GM10266 (cell line): Measurements from ENCODE around the gene COL15A1.
"Not testable (repeated sequence)": the region's sequence is repeated elsewhere in the genome, so short reads cannot be mapped to it uniquely, and the experiment has no call there.

Source experiments
- DNase-seq: peaks from one replicate; pipeline ENCODE4 v3.0.0; 2012; ENCODE audit errors: extremely low spot score
- TF ChIP-seq, protein P1 (sequence below): IDR thresholded peaks from 2 replicates; pipeline ENCODE4 v1.5.1; 2012; ENCODE audit warnings: mild to moderate bottlenecking, low read depth; ENCODE audit not compliant: control insufficient read depth, insufficient read depth; ENCODE audit errors: missing control alignments

COL15A1 gene

DNA sequence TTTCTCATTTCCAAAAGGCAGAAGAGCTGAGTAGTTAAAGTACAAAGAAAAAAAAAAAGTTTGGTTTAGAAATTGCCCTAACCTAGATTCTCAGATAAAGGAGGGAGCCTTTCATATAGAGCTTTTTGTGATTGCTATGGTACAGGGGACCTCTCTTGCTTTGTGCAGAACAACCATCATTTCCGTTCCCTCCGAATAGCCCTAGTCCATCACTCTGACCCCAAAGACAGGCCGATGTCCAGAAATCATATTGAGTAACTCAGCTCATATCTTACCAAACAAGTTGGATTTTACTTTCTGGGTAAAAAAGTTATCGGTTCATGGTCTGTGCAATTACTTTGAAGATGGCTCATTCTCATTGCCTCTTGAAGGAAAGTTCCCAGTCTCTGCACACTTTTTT lies 36.7 kb upstream of the COL15A1 start:
- no peak for DNase-seq
- TF ChIP-seq, protein P1, sequence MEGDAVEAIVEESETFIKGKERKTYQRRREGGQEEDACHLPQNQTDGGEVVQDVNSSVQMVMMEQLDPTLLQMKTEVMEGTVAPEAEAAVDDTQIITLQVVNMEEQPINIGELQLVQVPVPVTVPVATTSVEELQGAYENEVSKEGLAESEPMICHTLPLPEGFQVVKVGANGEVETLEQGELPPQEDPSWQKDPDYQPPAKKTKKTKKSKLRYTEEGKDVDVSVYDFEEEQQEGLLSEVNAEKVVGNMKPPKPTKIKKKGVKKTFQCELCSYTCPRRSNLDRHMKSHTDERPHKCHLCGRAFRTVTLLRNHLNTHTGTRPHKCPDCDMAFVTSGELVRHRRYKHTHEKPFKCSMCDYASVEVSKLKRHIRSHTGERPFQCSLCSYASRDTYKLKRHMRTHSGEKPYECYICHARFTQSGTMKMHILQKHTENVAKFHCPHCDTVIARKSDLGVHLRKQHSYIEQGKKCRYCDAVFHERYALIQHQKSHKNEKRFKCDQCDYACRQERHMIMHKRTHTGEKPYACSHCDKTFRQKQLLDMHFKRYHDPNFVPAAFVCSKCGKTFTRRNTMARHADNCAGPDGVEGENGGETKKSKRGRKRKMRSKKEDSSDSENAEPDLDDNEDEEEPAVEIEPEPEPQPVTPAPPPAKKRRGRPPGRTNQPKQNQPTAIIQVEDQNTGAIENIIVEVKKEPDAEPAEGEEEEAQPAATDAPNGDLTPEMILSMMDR, result no peak

DNA sequence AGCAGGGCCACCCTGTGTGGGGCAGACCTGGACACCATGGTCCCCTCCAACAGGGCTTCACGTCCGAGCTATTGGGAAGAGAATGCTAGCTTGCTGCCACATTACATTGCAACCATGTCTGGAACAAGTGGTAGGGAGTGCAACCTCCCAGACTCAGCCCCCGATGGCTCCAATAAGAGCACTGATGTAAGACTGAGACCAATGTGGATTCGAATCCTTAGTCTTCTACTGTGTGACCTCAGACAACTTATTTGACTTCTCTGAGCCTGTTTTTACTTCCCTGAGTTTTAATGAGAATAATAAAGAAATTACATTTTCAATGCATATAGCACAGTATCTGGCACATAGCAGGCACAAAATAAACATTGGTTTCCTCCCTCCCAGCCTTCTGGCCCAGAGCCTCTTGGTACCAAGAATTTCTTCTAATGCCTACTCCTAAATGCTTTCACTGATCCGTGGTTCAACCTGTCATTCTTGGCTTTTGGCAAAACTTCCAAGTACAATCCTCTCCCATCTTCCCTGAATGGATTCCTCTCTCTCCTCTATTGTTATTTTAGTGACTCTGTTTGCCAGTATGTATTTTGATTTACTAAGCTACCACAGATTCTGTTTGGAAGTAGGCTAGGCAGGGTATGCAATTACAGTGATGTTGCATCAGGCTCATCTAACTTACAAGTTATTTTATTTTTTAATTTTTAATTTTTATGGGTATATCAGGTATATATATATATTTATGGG lies 34.6 kb upstream of the COL15A1 start:
- DNase-seq, result no peak
- TF ChIP-seq, protein P1, result no peak

DNA sequence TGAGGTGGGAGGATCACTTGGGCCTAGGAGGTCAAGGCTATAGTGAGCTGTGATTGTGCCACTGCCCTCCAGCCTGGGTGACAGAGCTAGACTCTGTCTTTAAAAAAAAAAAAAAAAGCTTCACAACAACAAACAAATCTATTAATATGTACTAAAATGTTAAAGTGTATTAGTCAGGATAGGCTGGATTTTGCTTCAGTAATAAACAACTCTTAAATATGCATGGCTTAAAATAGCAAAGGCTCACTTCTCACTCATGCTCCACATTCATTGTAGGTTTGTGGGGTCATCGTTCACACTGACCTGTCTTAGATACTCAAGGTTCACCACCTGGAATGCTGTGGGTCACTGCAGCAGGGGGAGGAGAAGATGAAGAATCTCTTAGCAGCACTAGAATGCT lies 33.8 kb upstream of the COL15A1 start:
- TF ChIP-seq, protein P1, result no peak
- DNase-seq, result no peak

GRCh38 chr9:98911042-98911441 lies 32.7 kb upstream of the COL15A1 start:
- no peak for DNase-seq
- TF ChIP-seq, protein P1, result no peak

DNA sequence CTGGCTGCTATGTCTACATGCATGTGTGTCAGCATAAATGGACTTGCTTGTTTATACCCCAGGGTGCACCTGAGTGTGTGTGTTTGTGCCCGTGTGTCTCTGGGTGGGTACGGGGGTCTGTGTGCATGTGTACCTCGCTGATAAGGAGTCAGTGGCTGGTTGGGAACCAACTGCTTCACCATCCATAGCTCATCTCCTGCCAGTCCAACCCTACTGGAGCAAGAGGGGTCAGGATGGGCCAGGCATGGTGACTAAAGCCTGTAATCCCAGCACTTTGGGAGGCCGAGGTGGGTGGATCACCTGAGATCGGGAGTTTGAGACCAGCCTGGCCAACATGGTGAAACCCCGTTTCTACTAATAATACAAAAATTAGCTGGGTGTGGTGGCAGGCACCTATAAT lies 32.0 kb upstream of the COL15A1 start:
- DNase-seq, result not testable (repeated sequence)

GRCh38 chr9:98912450-98912849 lies 31.3 kb upstream of the COL15A1 start:
- DNase-seq, result no peak
- TF ChIP-seq, protein P1, result no peak

DNA sequence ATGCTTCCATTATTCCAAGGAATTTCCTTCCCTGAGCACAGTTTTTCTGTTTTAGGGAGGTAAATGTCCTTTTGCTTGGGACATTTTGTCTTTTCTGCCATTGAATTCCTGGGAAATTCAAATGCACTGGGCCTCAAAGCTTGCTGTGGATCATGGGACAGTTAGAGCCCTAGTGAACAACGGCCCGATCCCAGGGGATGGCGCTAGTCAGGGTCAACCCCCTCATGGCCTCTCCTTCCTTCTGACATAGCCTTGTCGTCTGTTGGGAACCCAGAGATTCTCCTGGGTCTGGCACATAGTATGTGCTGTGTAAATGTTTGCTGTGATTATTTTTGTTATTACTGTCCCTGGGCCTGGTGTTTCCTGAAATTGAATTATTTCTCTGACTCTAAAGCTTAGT lies 30.7 kb upstream of the COL15A1 start:
- TF ChIP-seq, protein P1, result no peak
- no peak for DNase-seq

- DNase-seq, result no peak
- TF ChIP-seq, protein P1, result no peak
These were observed 30.0 kb upstream of the COL15A1 start for GRCh38 chr9:98913705-98914104.
